Mucosa of descending colon (tissue), 3 donors: ENCODE results near the gene PDLIM1. TPM values are rescaled to one million over a fixed set of nuclear protein-coding genes. Genes with fewer than 3 reads are reported as not detected.

ENCODE experiments used
- ATAC-seq: fragments of 200-7000 bp; cut with Tn5 transposase; one replicate; pipeline ENCODE4 v1.9.1; 2020; ENCODE audit warnings: mild to moderate bottlenecking, moderate library complexity
- DNase-seq, 3 donors: peaks; one replicate each; pipeline ENCODE4 v3.0.0-alpha.2; 2020
- H3K36me3 ChIP-seq: fragments of 200-600 bp; one replicate; pipeline ENCODE4 v1.8.0; 2021; ENCODE audit warnings: low read depth, mild to moderate bottlenecking
- H3K4me1 ChIP-seq: fragments of 200-600 bp; one replicate; pipeline ENCODE4 v1.8.0; 2021; ENCODE audit warnings: low read depth, mild to moderate bottlenecking
- H3K4me3 ChIP-seq: fragments of 200-600 bp; one replicate; pipeline ENCODE4 v1.8.0; 2021; ENCODE audit warnings: mild to moderate bottlenecking
- H3K9me3 ChIP-seq: fragments of 200-600 bp; one replicate; pipeline ENCODE4 v1.8.0; 2021; ENCODE audit warnings: mild to moderate bottlenecking
- intact Hi-C, 2 donors: fragments of 100-400 bp; cut with DNase I in 1 of 2; cut with micrococcal nuclease in 1 of 2; formaldehyde crosslinking; loops; one replicate each; pipeline versions ENCODE4 v1.11.0 to v1.11.1; 2022; cut with DNase I, micrococcal nuclease
- total RNA-seq, 3 donors: library from RNA; stranded (reverse); fragmentation: NEBNext Ultra II Directional in 2 of 3; extraction: Animal tissue kit (Norgen Biotek cat#: 25700) in 2 of 3; gene quantifications; one replicate each; pipeline versions ENCODE4 v1.2.1 to v1.2.4, GENCODE V29; 2021 to 2023
- TF ChIP-seq, protein P1 (sequence below): fragments of 200-600 bp; IDR thresholded peaks from one replicate; pipeline ENCODE4 v1.8.0; 2022; ENCODE audit warnings: antibody characterized with exemption, mild to moderate bottlenecking
- donor health status: DM: no; HTN: no; CAD: no; lungs with moderate emphysema.
- donor health status: DM: no; HTN: no; CAD: no.
- donor health status: DM: no; HTN: yes; CAD: no.

Gene PDLIM1
- total RNA-seq, 3 donors from 2014 or later: 177 to 434 (median 373) TPM

DNA sequence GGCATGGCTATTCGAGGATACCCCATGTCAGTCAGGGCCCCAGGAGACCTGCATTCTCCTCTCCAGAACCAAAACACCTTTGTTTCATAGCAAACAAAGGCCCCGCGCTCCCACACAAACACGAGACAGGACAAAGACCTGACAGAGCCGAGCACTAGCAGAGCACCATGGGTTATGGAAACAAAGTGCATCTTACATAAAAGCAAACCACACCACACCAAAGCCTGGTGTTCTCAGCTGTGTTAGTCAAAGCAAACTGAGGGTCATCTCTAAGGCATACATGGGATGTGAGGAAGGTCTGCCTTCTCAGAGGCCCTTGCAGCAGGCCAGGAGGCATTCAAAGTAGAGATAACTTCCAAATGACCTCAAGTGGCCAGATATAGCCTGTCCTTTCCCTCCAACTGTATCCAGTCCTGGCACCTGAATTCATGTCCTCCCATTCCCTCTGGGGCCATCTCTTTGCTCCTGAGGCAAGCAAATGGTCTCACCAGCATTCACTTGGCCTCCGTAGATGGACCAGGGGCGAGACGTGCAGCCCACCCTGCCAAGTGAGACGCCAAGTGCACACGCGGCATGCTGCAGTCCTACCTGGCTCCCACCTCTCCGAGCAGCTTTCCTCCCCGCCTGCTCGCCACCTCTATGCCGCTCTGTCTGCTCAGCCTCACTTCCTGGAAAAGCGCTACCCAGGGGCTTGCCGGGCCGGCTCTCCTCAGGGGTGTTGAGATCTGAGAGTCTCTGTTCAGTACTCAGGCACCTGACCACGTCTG is 45.3 kb upstream of the PDLIM1 start:
- TF ChIP-seq, protein P1, sequence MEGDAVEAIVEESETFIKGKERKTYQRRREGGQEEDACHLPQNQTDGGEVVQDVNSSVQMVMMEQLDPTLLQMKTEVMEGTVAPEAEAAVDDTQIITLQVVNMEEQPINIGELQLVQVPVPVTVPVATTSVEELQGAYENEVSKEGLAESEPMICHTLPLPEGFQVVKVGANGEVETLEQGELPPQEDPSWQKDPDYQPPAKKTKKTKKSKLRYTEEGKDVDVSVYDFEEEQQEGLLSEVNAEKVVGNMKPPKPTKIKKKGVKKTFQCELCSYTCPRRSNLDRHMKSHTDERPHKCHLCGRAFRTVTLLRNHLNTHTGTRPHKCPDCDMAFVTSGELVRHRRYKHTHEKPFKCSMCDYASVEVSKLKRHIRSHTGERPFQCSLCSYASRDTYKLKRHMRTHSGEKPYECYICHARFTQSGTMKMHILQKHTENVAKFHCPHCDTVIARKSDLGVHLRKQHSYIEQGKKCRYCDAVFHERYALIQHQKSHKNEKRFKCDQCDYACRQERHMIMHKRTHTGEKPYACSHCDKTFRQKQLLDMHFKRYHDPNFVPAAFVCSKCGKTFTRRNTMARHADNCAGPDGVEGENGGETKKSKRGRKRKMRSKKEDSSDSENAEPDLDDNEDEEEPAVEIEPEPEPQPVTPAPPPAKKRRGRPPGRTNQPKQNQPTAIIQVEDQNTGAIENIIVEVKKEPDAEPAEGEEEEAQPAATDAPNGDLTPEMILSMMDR: no peak
- DNase-seq: no peak

DNA sequence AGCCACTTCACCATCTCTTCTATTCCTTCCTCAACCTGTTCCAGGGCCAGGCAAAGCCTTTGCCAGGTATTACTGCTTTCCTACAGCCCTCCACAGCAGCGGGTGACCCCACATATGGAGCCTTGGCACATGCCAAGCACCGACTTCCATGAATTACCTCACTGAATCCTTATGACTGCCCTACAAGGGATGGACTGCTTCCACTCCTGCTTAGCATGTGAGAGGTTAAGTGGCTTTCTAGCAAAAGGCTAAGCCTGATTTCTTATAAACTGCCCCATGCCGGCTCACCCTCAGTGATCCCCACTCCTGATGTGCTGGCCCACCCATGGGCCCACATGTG is 44.0 kb upstream of the PDLIM1 start:
- Histone ChIP-seq H3K9me3 (no peaks in the 10 kb centered on the region), H3K36me3 (no peaks in the 10 kb centered on the region), H3K4me3 (no peak overlapping the region), H3K4me1 (no peaks in the 10 kb centered on the region)
- ATAC-seq (no peak), DNase-seq (no peak)
- TF ChIP-seq, protein P1: no peak
- intact Hi-C loops: loop anchor here in 1 of 2 donors (10.0 kb wide), 1 partner anchor 90 kb away; no protein-coding TSS in a partner anchor

More for the DNA sequence above, 45.3 kb upstream of the PDLIM1 start:
- Histone ChIP-seq H3K4me3 (no peak overlapping the region), H3K9me3 (no peaks in the 10 kb centered on the region), H3K4me1 (no peaks in the 10 kb centered on the region), H3K36me3 (no peaks in the 10 kb centered on the region)
- no peak for ATAC-seq
- intact Hi-C loops: loop anchor here in 1 of 2 donors (10.0 kb wide), 1 partner anchor 91 kb away; no protein-coding TSS in a partner anchor

DNA sequence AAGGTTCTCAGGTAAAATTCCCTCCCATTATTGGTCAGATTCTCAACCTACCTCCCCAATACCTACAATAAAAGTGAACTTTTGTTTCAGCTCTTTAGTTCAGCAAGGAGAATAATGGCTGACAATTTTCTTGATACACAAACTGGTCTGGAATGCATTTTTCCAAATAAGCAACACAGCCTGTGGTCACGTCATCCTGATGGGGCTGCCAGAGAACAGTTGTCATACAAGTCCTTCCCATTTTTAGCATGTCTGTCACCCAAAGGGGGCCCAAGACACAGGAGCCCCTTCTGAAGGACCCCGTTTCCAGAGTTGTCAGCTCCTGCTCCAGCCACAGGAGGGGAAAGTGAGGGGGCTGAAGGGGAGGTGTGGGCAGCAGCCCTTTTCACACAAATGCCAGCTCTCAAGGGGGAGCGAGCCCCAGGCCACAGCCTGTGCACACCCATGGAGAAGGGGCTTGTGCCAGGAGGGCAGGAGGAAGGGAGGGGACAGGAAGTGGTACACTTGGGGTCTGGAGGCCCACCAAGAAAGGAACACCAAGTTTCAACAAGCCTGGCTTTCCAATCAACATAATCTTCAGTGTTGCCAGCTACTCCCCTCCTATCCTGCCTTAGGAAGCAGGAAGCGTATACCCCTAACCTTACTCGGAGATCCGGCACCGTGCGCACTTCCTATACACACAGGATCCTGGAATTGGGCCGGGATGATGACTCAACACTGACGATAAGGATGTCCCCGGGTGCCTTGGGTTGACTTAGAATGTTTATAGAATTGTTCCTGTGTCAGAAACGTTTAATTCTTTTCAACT is 43.4 kb upstream of the PDLIM1 start:
- ATAC-seq (peak; percentile 55), DNase-seq (peak in 1 of 3 donors; percentile 58)
- intact Hi-C loops: loop anchor here in 1 of 2 donors (10.0 kb wide), 1 partner anchor 89 kb away; no protein-coding TSS in a partner anchor
- no peaks in the 10 kb centered on the region for H3K36me3 ChIP-seq
- H3K4me1 ChIP-seq: no peaks in the 10 kb centered on the region
- no peaks in the 10 kb centered on the region for H3K9me3 ChIP-seq
- no peak overlapping the region for H3K4me3 ChIP-seq
- TF ChIP-seq, protein P1: no peak

DNA sequence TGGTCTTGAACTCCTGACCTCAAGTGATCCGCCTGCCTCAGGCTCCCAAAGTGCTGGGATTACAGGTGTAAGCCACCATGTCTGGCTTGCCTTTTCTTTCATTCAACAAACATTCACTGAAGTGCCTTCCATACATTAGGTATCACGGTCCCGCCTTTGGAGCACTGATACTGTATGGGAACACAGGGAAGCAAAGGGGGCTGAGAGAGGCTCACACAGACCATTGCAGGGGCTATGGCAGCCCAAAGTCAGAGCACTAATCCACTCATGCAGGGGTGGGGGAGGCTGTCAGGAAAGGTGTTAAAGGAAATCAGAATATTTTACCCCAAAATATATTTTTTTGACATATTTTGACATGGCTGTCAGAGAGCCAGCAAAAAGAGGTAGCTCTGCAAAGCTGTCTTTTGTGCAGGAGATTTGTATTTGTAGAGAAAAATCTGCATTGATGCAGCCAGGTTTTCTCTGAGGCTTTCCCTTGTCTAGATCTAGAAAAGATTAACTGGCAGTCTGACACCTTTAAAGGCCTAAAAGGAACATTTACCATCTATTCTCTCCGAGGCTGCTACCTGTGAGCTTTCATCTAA is 42.0 kb upstream of the PDLIM1 start:
- intact Hi-C loops: loop anchor here in 1 of 2 donors (10.0 kb wide), 1 partner anchor 88 kb away; no protein-coding TSS in a partner anchor
- no peak overlapping the region for H3K4me3 ChIP-seq
- H3K36me3 ChIP-seq: no peaks in the 10 kb centered on the region
- H3K9me3 ChIP-seq: no peaks in the 10 kb centered on the region
- no peak for ATAC-seq
- no peaks in the 10 kb centered on the region for H3K4me1 ChIP-seq
- TF ChIP-seq, protein P1: no peak
- DNase-seq: no peak

DNA sequence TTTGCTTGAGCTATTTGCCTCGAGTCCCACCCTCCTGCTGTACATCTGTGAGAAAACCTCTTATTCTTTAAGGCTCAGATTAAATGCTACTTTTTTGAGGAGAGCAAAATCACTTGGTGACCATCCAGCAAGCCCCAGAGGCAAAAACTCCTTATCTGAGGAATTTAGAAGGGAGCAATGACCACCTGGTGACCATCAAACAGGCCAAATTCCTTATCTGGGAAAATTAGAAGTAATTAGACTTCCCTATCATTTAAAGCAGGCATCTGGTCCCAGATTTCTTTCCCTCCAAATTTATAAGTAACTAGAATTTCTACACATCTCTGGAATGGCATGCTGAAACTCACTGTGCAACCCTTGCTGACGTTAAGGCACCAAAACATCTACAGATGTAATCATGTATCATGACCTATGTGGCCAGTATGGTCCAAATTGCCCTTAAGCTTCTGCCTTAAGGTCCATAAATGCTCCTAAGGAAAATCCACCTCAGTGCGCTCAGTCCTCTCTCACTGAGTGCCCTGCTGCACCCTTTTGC is 40.9 kb upstream of the PDLIM1 start:
- TF ChIP-seq, protein P1: no peak
- H3K9me3 ChIP-seq: no peaks in the 10 kb centered on the region
- DNase-seq: no peak
- intact Hi-C loops: loop anchor here in 1 of 2 donors (10.0 kb wide), 1 partner anchor 87 kb away; no protein-coding TSS in a partner anchor
- H3K4me1 ChIP-seq: no peaks in the 10 kb centered on the region
- no peaks in the 10 kb centered on the region for H3K36me3 ChIP-seq
- no peak overlapping the region for H3K4me3 ChIP-seq
- no peak for ATAC-seq
